SK-N-MC (cell line): ENCODE data around the gene MTERF4.
"Not testable (repeated sequence)": the region's sequence is repeated elsewhere in the genome, so short reads cannot be mapped to it uniquely, and the experiment has no call there.

Experiments
- DNase-seq: peaks from one replicate; pipeline ENCODE4 v3.0.0-alpha.2; 2011; ENCODE audit warnings: low read depth, low spot score
- H3K27ac ChIP-seq: fragments of 200-600 bp; sonication (generic); 2 replicates; pipeline ENCODE4 v1.5.1; 2016; ENCODE audit warnings: mixed run types
- H3K36me3 ChIP-seq: fragments of 200-600 bp; sonication (generic); 2 replicates; pipeline ENCODE4 v1.6.1; 2017; ENCODE audit warnings: antibody characterized with exemption, low read length, mixed read lengths; ENCODE audit not compliant: insufficient read depth
- H3K4me3 ChIP-seq: fragments of 200-600 bp; sonication (generic); 2 replicates; pipeline ENCODE4 v1.5.1; 2016
- H3K9ac ChIP-seq: fragments of 200-600 bp; sonication (generic); 2 replicates; pipeline ENCODE4 v1.8.0; 2017; ENCODE audit warnings: mixed run types, mixed read lengths; ENCODE audit not compliant: insufficient read length
- H3K9me3 ChIP-seq: fragments of 200-600 bp; sonication (generic); 2 replicates; pipeline ENCODE4 v1.6.1; 2017; ENCODE audit warnings: low read depth, mild to moderate bottlenecking, antibody characterized with exemption, low read length, moderate library complexity, mixed read lengths
- EZH2 ChIP-seq: fragments of 200-600 bp; sonication (generic); IDR thresholded peaks from one replicate; pipeline ENCODE4 v1.6.1; 2017; ENCODE audit warnings: antibody characterized with exemption
- FOXP2 ChIP-seq: optimal IDR thresholded peaks from 2 replicates; pipeline ENCODE3; 2011; ENCODE audit warnings: mild to moderate bottlenecking, moderate library complexity; ENCODE audit not compliant: insufficient read depth; ENCODE audit errors: extremely low read length, control extremely low read depth
- POLR2AphosphoS5 ChIP-seq: IDR thresholded peaks from 2 replicates; pipeline ENCODE4 v1.6.1; 2012; ENCODE audit warnings: mild to moderate bottlenecking, low read depth, low read length, borderline replicate concordance

Gene MTERF4

GRCh38 chr2:241110607-241111439 lies 8.7 kb upstream of the MTERF4 start:
- no peak overlapping the region for H3K9ac ChIP-seq
- no peak overlapping the region for H3K27ac ChIP-seq
- no peak for DNase-seq
- TF ChIP-seq FOXP2 (no peak), POLR2AphosphoS5 (no peak), EZH2 (no peak)
- H3K36me3 ChIP-seq, result no peaks in the 10 kb centered on the region; the same call in 1 of the 2 replicates
- H3K4me3 ChIP-seq, result no peak overlapping the region
- no peaks in the 10 kb centered on the region for H3K9me3 ChIP-seq

GRCh38 chr2:241110089-241110606 lies 8.1 kb upstream of the MTERF4 start:
- no peak overlapping the region for H3K9ac ChIP-seq
- H3K36me3 ChIP-seq, result no peaks in the 10 kb centered on the region; the same call in 1 of the 2 replicates
- no peaks in the 10 kb centered on the region for H3K9me3 ChIP-seq
- TF ChIP-seq FOXP2 (no peak), EZH2 (no peak), POLR2AphosphoS5 (no peak)
- no peak overlapping the region for H3K27ac ChIP-seq
- H3K4me3 ChIP-seq, result no peak overlapping the region
- DNase-seq, result no peak

- Histone ChIP-seq H3K9me3 (no peaks in the 10 kb centered on the region), H3K9ac (no peak overlapping the region), H3K27ac (no peak overlapping the region), H3K4me3 (no peak overlapping the region), H3K36me3 (no peaks in the 10 kb centered on the region; the same call in 1 of the 2 replicates)
- TF ChIP-seq FOXP2 (no peak), EZH2 (no peak), POLR2AphosphoS5 (no peak)
- DNase-seq, result no peak
Observed at GRCh38 chr2:241109210-241110088, 7.4 kb upstream of the MTERF4 start.

- H3K4me3 ChIP-seq, result no peak overlapping the region
- no peak for DNase-seq
- no peak overlapping the region for H3K9ac ChIP-seq
- TF ChIP-seq POLR2AphosphoS5 (no peak), FOXP2 (no peak), EZH2 (no peak)
- H3K36me3 ChIP-seq, result no peaks in the 10 kb centered on the region; the same call in 1 of the 2 replicates
- H3K27ac ChIP-seq, result no peak overlapping the region
- no peaks in the 10 kb centered on the region for H3K9me3 ChIP-seq
Observed at GRCh38 chr2:241108271-241109209, 6.5 kb upstream of the MTERF4 start.

GRCh38 chr2:241107031-241107783 lies 5.1 kb upstream of the MTERF4 start:
- DNase-seq, result no peak

GRCh38 chr2:241105641-241106040 lies 3.6 kb upstream of the MTERF4 start:
- Histone ChIP-seq H3K27ac (no peak overlapping the region), H3K36me3 (no peaks in the 10 kb centered on the region; the same call in 1 of the 2 replicates), H3K9ac (no peak overlapping the region), H3K9me3 (no peaks in the 10 kb centered on the region), H3K4me3 (no peak overlapping the region)
- DNase-seq, result no peak
- TF ChIP-seq FOXP2 (no peak), EZH2 (no peak), POLR2AphosphoS5 (no peak)

More at GRCh38 chr2:241107031-241107783, 5.1 kb upstream of the MTERF4 start:
- H3K36me3 ChIP-seq, result no peaks in the 10 kb centered on the region; the same call in 1 of the 2 replicates
- no peaks in the 10 kb centered on the region for H3K9me3 ChIP-seq
- no peak for TF ChIP-seq POLR2AphosphoS5
- no peak for TF ChIP-seq EZH2
- TF ChIP-seq FOXP2, result no peak
- no peak overlapping the region for H3K9ac ChIP-seq
- H3K27ac ChIP-seq, result no peak overlapping the region
- no peak overlapping the region for H3K4me3 ChIP-seq

GRCh38 chr2:241104611-241105010 lies 2.5 kb upstream of the MTERF4 start:
- H3K27ac ChIP-seq, H3K9ac ChIP-seq, H3K4me3 ChIP-seq, DNase-seq, H3K36me3 ChIP-seq, H3K9me3 ChIP-seq: not testable (repeated sequence)
